GM23338 (cell line): Measurements from ENCODE around the gene MLKL. TPM values are rescaled to one million over a fixed set of nuclear protein-coding genes. Genes with fewer than 3 reads are reported as not detected.

Experiments
- ATAC-seq: fragments of 200-7000 bp; cut with Tn5 transposase; 3 replicates; pipeline ENCODE4 v1.9.1; 2020
- DNase-seq: peaks from one replicate; pipeline ENCODE4 v3.0.0-alpha.2; 2015; ENCODE audit warnings: low spot score
- H2AFZ ChIP-seq: fragments of 200-600 bp; sonication (generic); 2 replicates; pipeline ENCODE4 v1.8.0; 2016; ENCODE audit warnings: antibody characterized with exemption, mild to moderate bottlenecking, moderate library complexity
- H3F3A ChIP-seq: fragments of 200-600 bp; sonication (generic); replicated peaks from 2 replicates; pipeline ENCODE4 v1.8.0; 2017; ENCODE audit warnings: antibody characterized with exemption, mixed run types, low read depth
- H3K27ac ChIP-seq: fragments of 200-600 bp; sonication (generic); 2 replicates; pipeline ENCODE4 v1.6.1; 2016; ENCODE audit warnings: low read depth
- H3K27me3 ChIP-seq: fragments of 200-600 bp; sonication (generic); 2 replicates; pipeline ENCODE4 v1.8.0; 2016; ENCODE audit warnings: mild to moderate bottlenecking, mixed run types, moderate library complexity; ENCODE audit not compliant: insufficient read depth
- H3K36me3 ChIP-seq: fragments of 200-600 bp; sonication (generic); 2 replicates; pipeline ENCODE4 v1.8.0; 2016; ENCODE audit warnings: mild to moderate bottlenecking; ENCODE audit not compliant: insufficient read depth
- H3K4me1 ChIP-seq: fragments of 200-600 bp; sonication (generic); 2 replicates; pipeline ENCODE4 v1.8.0; 2016; ENCODE audit warnings: mild to moderate bottlenecking, moderate library complexity; ENCODE audit not compliant: insufficient read depth
- H3K4me2 ChIP-seq: fragments of 200-600 bp; sonication (generic); 2 replicates; pipeline ENCODE4 v1.7.1; 2017; ENCODE audit warnings: mixed run types
- H3K4me3 ChIP-seq: fragments of 200-600 bp; sonication (generic); 2 replicates; pipeline ENCODE4 v1.6.1; 2016; ENCODE audit warnings: mixed run types
- H3K79me2 ChIP-seq: fragments of 200-600 bp; sonication (generic); replicated peaks from 2 replicates; pipeline ENCODE4 v1.8.0; 2017; ENCODE audit warnings: mild to moderate bottlenecking; ENCODE audit not compliant: insufficient read depth
- H3K9me2 ChIP-seq: fragments of 200-600 bp; sonication (generic); 2 replicates; pipeline ENCODE4 v1.8.0; 2017; ENCODE audit not compliant: insufficient read depth
- H4K20me1 ChIP-seq: fragments of 200-600 bp; sonication (generic); replicated peaks from 2 replicates; pipeline ENCODE4 v1.8.0; 2017; ENCODE audit warnings: mild to moderate bottlenecking; ENCODE audit not compliant: insufficient read depth
- H3K27ac Mint-ChIP-seq: 2 replicates; pipeline ENCODE4 v1.8.0; 2020; ENCODE audit warnings: inconsistent platforms, mild to moderate bottlenecking, moderate library complexity, mixed read lengths
- H3K27me3 Mint-ChIP-seq: 3 replicates; pipeline ENCODE4 v1.8.0; 2022; ENCODE audit warnings: low read depth, mild to moderate bottlenecking, moderate library complexity, mixed read lengths, inconsistent platforms; ENCODE audit not compliant: insufficient read depth, poor library complexity
- H3K36me3 Mint-ChIP-seq: 3 replicates; pipeline ENCODE4 v1.8.0; 2021; ENCODE audit warnings: low read depth, mild to moderate bottlenecking, inconsistent platforms, moderate library complexity, mixed read lengths
- H3K4me1 Mint-ChIP-seq: 3 replicates; pipeline ENCODE4 v1.8.0; 2020; ENCODE audit warnings: mild to moderate bottlenecking, inconsistent platforms, mixed read lengths
- H3K4me3 Mint-ChIP-seq: 3 replicates; pipeline ENCODE4 v1.8.0; 2021; ENCODE audit warnings: moderate library complexity, mild to moderate bottlenecking, inconsistent platforms, mixed read lengths
- H3K9me3 Mint-ChIP-seq: 3 replicates; pipeline ENCODE4 v1.8.0; 2020; ENCODE audit warnings: moderate library complexity, mild to moderate bottlenecking, inconsistent platforms, mixed read lengths
- ETS1 ChIP-seq: IDR thresholded peaks from 2 replicates; pipeline ENCODE4 v1.6.1; 2016; ENCODE audit warnings: antibody characterized with exemption
- EZH2 ChIP-seq: fragments of 200-600 bp; sonication (generic); IDR thresholded peaks from one replicate; pipeline ENCODE4 v1.8.0; 2017; ENCODE audit warnings: antibody characterized with exemption, mild to moderate bottlenecking, low read depth; ENCODE audit not compliant: unreplicated experiment
- EZH2phosphoT487 ChIP-seq: fragments of 200-600 bp; sonication (generic); IDR thresholded peaks from one replicate; pipeline ENCODE4 v1.8.1; 2018; ENCODE audit warnings: antibody characterized with exemption; ENCODE audit not compliant: unreplicated experiment
- JUNB ChIP-seq: IDR thresholded peaks from one replicate; pipeline ENCODE4 v1.6.1; 2016; ENCODE audit warnings: antibody characterized with exemption; ENCODE audit not compliant: unreplicated experiment
- NANOG ChIP-seq: IDR thresholded peaks from 2 replicates; pipeline ENCODE4 v1.6.1; 2016; ENCODE audit warnings: antibody characterized with exemption, borderline replicate concordance
- polyA plus RNA-seq: library from polyadenylated mRNA; unstranded; fragments of >200 nt; fragmentation: Nextera tagmentation; extraction: Ambion mirVana; gene quantifications from 2 replicates; pipeline ENCODE4 v1.2.1, GENCODE V29; 2016
- total RNA-seq: library from RNA; depleted of rRNA; stranded (reverse); fragments of >200 nt; shearing (Covaris generic); gene quantifications from 2 replicates; pipeline ENCODE4 v1.2.3, GENCODE V29; 2014
- TF ChIP-seq, protein P1 (sequence below), 2 experiments: fragments of 200-600 bp in 1 of 2; sonication (generic) in 1 of 2; conservative IDR thresholded peaks; 2 replicates each; pipeline versions ENCODE4 v1.5.1 to v1.6.1; 2016 to 2017; ENCODE audit warnings: antibody characterized with exemption in 2 of 2, low read depth in 2 of 2, mild to moderate bottlenecking in 2 of 2, moderate library complexity in 1 of 2
- TF ChIP-seq, protein P2 (sequence below): fragments of 250-450 bp; sonication (Bioruptor Pico); IDR thresholded peaks from 2 replicates; pipeline ENCODE4 v1.5.0; 2020; ENCODE audit warnings: mild to moderate bottlenecking, moderate library complexity

The MLKL gene
- total and polyA plus RNA-seq, 2 experiments from 2014 or later: 5.1 to 9.7 TPM

DNA sequence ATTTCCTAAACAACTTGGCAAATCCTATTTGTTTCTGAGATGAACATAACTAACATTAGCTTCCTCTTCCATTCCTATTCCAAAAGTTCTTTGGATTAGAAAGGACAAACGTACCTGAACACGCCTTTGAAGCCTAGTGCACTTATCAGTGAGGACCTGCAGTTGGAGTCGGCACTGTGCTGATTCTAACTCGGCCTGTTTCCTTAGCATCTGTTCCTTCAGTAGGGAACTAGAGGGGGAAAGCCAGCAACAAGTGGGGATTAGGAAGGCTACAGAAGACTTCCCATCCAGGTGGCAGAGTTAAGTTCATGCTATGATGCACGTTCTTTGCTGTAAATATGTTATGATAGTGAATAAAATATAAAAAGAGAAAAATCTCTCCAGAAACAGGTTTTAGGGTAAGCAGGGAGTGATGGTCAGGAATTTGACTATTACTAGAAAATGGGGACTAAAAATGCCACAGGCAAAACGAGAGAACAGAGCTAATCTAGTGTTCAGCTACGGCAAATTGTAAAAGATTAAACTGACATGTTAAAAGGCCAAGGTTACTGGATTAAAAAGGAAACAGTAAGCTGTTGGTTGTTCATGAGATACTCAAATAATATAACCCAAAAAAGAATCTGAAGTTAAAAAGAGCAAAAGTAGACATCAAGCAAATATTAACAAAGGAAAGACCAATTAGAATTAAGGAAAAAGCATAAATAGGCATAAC lies 62.8 kb downstream of the MLKL start:
- Histone ChIP-seq H3K9me2 (no peaks in the 10 kb centered on the region), H3K4me1 (no peaks in the 10 kb centered on the region), H3K27ac (peak overlapping the region; percentile 56; the same call in 1 of the 2 replicates), H3K4me3 (no peak overlapping the region), H2AFZ (no peak overlapping the region), H3K27me3 (no peaks in the 10 kb centered on the region), H3K36me3 (peaks cover 86% of the 10 kb centered on the region), H4K20me1 (peaks cover 29% of the 10 kb centered on the region), H3K4me2 (no peak overlapping the region), H3F3A (0 out of 2 replicates have a peak, but pooled peaks cover 3% of the 10 kb centered on the region), H3K79me2 (peaks cover 16% of the 10 kb centered on the region; the same call in 1 of the 2 replicates)
- Mint-ChIP-seq H3K27me3 (peaks cover 4% of the 10 kb centered on the region), H3K4me1 (no peaks in the 10 kb centered on the region), H3K27ac (no peak overlapping the region), H3K36me3 (peaks cover 79% of the 10 kb centered on the region), H3K9me3 (no peaks in the 10 kb centered on the region), H3K4me3 (no peak overlapping the region)
- no peak for DNase-seq
- TF ChIP-seq, protein P1, sequence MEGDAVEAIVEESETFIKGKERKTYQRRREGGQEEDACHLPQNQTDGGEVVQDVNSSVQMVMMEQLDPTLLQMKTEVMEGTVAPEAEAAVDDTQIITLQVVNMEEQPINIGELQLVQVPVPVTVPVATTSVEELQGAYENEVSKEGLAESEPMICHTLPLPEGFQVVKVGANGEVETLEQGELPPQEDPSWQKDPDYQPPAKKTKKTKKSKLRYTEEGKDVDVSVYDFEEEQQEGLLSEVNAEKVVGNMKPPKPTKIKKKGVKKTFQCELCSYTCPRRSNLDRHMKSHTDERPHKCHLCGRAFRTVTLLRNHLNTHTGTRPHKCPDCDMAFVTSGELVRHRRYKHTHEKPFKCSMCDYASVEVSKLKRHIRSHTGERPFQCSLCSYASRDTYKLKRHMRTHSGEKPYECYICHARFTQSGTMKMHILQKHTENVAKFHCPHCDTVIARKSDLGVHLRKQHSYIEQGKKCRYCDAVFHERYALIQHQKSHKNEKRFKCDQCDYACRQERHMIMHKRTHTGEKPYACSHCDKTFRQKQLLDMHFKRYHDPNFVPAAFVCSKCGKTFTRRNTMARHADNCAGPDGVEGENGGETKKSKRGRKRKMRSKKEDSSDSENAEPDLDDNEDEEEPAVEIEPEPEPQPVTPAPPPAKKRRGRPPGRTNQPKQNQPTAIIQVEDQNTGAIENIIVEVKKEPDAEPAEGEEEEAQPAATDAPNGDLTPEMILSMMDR (conservative IDR thresholded peaks at IDR 0.05; ENCODE audit: low read depth in 2 of 2): no peak
- no peak for TF ChIP-seq JUNB
- no peak for ATAC-seq

GRCh38 chr16:74635303-74635702 lies 65.4 kb downstream of the MLKL start:
- no peak overlapping the region for H3K27ac Mint-ChIP-seq
- H3K36me3 Mint-ChIP-seq: peaks cover 82% of the 10 kb centered on the region
- peaks cover 4% of the 10 kb centered on the region for H3K27me3 Mint-ChIP-seq
- Histone ChIP-seq H3K79me2 (peaks cover 17% of the 10 kb centered on the region; the same call in 1 of the 2 replicates), H3K9me2 (no peaks in the 10 kb centered on the region), H3K4me1 (no peaks in the 10 kb centered on the region), H2AFZ (no peak overlapping the region), H3K4me2 (no peak overlapping the region), H3F3A (peaks cover 10% of the 10 kb centered on the region), H3K4me3 (no peak overlapping the region), H3K27ac (no peak overlapping the region), H3K27me3 (no peaks in the 10 kb centered on the region), H3K36me3 (peaks cover 88% of the 10 kb centered on the region), H4K20me1 (peaks cover 15% of the 10 kb centered on the region; the same call in 1 of the 2 replicates)
- ATAC-seq (no peak), DNase-seq (no peak)
- no peak overlapping the region for H3K4me3 Mint-ChIP-seq
- H3K4me1 Mint-ChIP-seq: no peaks in the 10 kb centered on the region
- no peaks in the 10 kb centered on the region for H3K9me3 Mint-ChIP-seq
- TF ChIP-seq EZH2phosphoT487 (no peak), JUNB (no peak), NANOG (no peak), ETS1 (no peak), EZH2 (no peak)
- TF ChIP-seq, protein P1 (conservative IDR thresholded peaks at IDR 0.05; ENCODE audit: low read depth in 2 of 2): no peak
- TF ChIP-seq, protein P2, sequence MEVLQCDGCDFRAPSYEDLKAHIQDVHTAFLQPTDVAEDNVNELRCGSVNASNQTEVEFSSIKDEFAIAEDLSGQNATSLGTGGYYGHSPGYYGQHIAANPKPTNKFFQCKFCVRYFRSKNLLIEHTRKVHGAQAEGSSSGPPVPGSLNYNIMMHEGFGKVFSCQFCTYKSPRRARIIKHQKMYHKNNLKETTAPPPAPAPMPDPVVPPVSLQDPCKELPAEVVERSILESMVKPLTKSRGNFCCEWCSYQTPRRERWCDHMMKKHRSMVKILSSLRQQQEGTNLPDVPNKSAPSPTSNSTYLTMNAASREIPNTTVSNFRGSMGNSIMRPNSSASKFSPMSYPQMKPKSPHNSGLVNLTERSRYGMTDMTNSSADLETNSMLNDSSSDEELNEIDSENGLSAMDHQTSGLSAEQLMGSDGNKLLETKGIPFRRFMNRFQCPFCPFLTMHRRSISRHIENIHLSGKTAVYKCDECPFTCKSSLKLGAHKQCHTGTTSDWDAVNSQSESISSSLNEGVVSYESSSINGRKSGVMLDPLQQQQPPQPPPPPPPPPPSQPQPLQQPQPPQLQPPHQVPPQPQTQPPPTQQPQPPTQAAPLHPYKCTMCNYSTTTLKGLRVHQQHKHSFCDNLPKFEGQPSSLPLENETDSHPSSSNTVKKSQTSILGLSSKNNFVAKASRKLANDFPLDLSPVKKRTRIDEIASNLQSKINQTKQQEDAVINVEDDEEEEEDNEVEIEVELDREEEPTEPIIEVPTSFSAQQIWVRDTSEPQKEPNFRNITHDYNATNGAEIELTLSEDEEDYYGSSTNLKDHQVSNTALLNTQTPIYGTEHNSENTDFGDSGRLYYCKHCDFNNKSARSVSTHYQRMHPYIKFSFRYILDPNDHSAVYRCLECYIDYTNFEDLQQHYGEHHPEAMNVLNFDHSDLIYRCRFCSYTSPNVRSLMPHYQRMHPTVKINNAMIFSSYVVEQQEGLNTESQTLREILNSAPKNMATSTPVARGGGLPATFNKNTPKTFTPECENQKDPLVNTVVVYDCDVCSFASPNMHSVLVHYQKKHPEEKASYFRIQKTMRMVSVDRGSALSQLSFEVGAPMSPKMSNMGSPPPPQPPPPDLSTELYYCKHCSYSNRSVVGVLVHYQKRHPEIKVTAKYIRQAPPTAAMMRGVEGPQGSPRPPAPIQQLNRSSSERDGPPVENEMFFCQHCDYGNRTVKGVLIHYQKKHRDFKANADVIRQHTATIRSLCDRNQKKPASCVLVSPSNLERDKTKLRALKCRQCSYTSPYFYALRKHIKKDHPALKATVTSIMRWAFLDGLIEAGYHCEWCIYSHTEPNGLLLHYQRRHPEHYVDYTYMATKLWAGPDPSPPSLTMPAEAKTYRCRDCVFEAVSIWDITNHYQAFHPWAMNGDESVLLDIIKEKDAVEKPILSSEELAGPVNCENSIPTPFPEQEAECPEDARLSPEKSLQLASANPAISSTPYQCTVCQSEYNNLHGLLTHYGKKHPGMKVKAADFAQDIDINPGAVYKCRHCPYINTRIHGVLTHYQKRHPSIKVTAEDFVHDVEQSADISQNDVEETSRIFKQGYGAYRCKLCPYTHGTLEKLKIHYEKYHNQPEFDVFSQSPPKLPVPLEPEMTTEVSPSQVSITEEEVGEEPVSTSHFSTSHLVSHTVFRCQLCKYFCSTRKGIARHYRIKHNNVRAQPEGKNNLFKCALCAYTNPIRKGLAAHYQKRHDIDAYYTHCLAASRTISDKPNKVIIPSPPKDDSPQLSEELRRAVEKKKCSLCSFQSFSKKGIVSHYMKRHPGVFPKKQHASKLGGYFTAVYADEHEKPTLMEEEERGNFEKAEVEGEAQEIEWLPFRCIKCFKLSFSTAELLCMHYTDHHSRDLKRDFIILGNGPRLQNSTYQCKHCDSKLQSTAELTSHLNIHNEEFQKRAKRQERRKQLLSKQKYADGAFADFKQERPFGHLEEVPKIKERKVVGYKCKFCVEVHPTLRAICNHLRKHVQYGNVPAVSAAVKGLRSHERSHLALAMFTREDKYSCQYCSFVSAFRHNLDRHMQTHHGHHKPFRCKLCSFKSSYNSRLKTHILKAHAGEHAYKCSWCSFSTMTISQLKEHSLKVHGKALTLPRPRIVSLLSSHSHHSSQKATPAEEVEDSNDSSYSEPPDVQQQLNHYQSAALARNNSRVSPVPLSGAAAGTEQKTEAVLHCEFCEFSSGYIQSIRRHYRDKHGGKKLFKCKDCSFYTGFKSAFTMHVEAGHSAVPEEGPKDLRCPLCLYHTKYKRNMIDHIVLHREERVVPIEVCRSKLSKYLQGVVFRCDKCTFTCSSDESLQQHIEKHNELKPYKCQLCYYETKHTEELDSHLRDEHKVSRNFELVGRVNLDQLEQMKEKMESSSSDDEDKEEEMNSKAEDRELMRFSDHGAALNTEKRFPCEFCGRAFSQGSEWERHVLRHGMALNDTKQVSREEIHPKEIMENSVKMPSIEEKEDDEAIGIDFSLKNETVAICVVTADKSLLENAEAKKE (CRISPR knock-in tag): no peak
